ENCODE data around the gene AGAP9.
"Not testable (repeated sequence)": the region's sequence is repeated elsewhere in the genome, so short reads cannot be mapped to it uniquely, and the experiment has no call there.

Gene AGAP9

GRCh38 chr10:47456079-47456785, 67.2 kb downstream of the AGAP9 start:
- Histone ChIP-seq H3K27ac (no peak overlapping the region), H3K36me3 (replicated peaks) (no peaks in the 10 kb centered on the region), H3K4me3 (ENCODE audit: low read depth, low read length) (no peak overlapping the region), H3K27me3 (replicated peaks) (peaks cover 4% of the 10 kb centered on the region)
- no peak for DNase-seq
- in situ Hi-C loops (cut with HindIII; ENCODE audit: low pct_ligation_motif_present, low sequenced_read_pairs): no loop called here
- TF ChIP-seq CTCF (IDR thresholded peaks at IDR 0.05; ENCODE audit: low read depth, low read length, missing control alignments): no peak

- DNase-seq; H3K27me3 ChIP-seq (replicated peaks); H3K4me3 ChIP-seq (ENCODE audit: low read depth, low read length); H3K27ac ChIP-seq; H3K36me3 ChIP-seq (replicated peaks); in situ Hi-C loops (cut with HindIII; ENCODE audit: low pct_ligation_motif_present, low sequenced_read_pairs): not testable (repeated sequence)
Observed at GRCh38 chr10:47455350-47456078, 67.9 kb downstream of the AGAP9 start.

- no peaks in the 10 kb centered on the region for H3K36me3 ChIP-seq (replicated peaks)
- peaks cover 4% of the 10 kb centered on the region for H3K27me3 ChIP-seq (replicated peaks)
- in situ Hi-C loops (cut with HindIII; ENCODE audit: low pct_ligation_motif_present, low sequenced_read_pairs): no loop called here
- no peak overlapping the region for H3K4me3 ChIP-seq (ENCODE audit: low read depth, low read length)
- no peak overlapping the region for H3K27ac ChIP-seq
- DNase-seq: no peak
- no peak for TF ChIP-seq CTCF (IDR thresholded peaks at IDR 0.05; ENCODE audit: low read depth, low read length, missing control alignments)
Observed at GRCh38 chr10:47454780-47455058, 68.7 kb downstream of the AGAP9 start.

GRCh38 chr10:47454008-47454779, 69.2 kb downstream of the AGAP9 start:
- TF ChIP-seq CTCF (IDR thresholded peaks at IDR 0.05; ENCODE audit: low read depth, low read length, missing control alignments): no peak
- DNase-seq: no peak
- H3K27me3 ChIP-seq (replicated peaks): peaks cover 4% of the 10 kb centered on the region
- no peak overlapping the region for H3K4me3 ChIP-seq (ENCODE audit: low read depth, low read length)
- in situ Hi-C loops (cut with HindIII; ENCODE audit: low pct_ligation_motif_present, low sequenced_read_pairs): no loop called here
- no peaks in the 10 kb centered on the region for H3K36me3 ChIP-seq (replicated peaks)
- H3K27ac ChIP-seq: no peak overlapping the region

- TF ChIP-seq CTCF (IDR thresholded peaks at IDR 0.05; ENCODE audit: low read depth, low read length, missing control alignments): no peak
- Histone ChIP-seq H3K4me3 (ENCODE audit: low read depth, low read length) (no peak overlapping the region), H3K36me3 (replicated peaks) (no peaks in the 10 kb centered on the region), H3K27me3 (replicated peaks) (peaks cover 4% of the 10 kb centered on the region), H3K27ac (no peak overlapping the region)
- no peak for DNase-seq
- in situ Hi-C loops (cut with HindIII; ENCODE audit: low pct_ligation_motif_present, low sequenced_read_pairs): no loop called here
Observed at GRCh38 chr10:47453141-47454007, 70.1 kb downstream of the AGAP9 start.
